T-helper 17 cell (primary cell): Measurements from ENCODE around the gene VPREB3. TPM values are rescaled to one million over a fixed set of nuclear protein-coding genes. Genes with fewer than 3 reads are reported as not detected.
A peak's percentile ranks its signal among the peaks of the same experiment; 100 is the strongest.

Experiments used
- ATAC-seq: fragments of 150-1000 bp; cut with Tn5 transposase; 2 replicates; pipeline ENCODE4 v1.10.0; 2021; ENCODE audit warnings: mild to moderate bottlenecking, moderate library complexity
- DNase-seq, 3 donors: peaks; one replicate each; pipeline versions ENCODE4 v3.0.0 to v3.0.0-alpha.2; 2020 to 2021
- H3K9me3 ChIP-seq: one replicate; pipeline ENCODE4 v1.7.0; 2013; ENCODE audit warnings: low read length, mild to moderate bottlenecking; ENCODE audit not compliant: control insufficient read depth, poor library complexity, severe bottlenecking
- H3K27ac Mint-ChIP-seq: one replicate; pipeline ENCODE4 v1.8.0; 2022; ENCODE audit warnings: mild to moderate bottlenecking, moderate library complexity, mixed read lengths
- H3K27me3 Mint-ChIP-seq: one replicate; pipeline ENCODE4 v1.8.0; 2022; ENCODE audit warnings: mixed read lengths
- H3K36me3 Mint-ChIP-seq: one replicate; pipeline ENCODE4 v1.8.0; 2022; ENCODE audit warnings: low read depth, mixed read lengths
- H3K4me1 Mint-ChIP-seq: one replicate; pipeline ENCODE4 v1.8.0; 2022; ENCODE audit warnings: mild to moderate bottlenecking, mixed read lengths
- H3K4me3 Mint-ChIP-seq: one replicate; pipeline ENCODE4 v1.8.0; 2022; ENCODE audit warnings: mild to moderate bottlenecking, moderate library complexity, mixed read lengths
- total RNA-seq, 4 donors: library from RNA in 2 of 4; stranded (reverse) in 2 of 4; gene quantifications; one replicate each; pipeline ENCODE4 v1.2.3 and lab custom pipeline; 2022 to 2026

Gene VPREB3
- total RNA-seq, 2 donors from 2014 or later: 4.4 TPM; not detected in 1

DNA sequence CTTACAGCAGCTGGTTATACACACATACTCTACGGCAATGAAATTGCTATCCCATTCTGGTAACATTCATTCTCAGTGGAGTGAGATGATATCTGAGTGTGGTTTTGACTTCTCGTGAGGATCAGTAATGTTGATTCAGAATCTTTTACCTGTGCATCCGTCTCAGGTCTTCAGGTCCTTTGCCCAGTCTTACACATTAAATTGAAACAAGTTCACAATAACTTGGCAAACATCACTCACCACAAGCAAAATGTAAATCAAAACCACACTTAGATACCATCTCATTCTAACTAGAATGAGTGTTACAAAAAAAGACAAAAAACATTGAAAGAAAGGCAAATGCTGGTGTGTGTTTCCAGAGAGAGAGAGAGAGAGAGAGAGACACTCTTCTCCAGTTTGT, 49.4 kb downstream of the VPREB3 start:
- no peaks in the 10 kb centered on the region for H3K9me3 ChIP-seq
- peak overlapping the region; percentile 87 for H3K27ac Mint-ChIP-seq
- DNase-seq (no peak), ATAC-seq (peak; percentile 74)
- H3K4me1 Mint-ChIP-seq: peaks cover 61% of the 10 kb centered on the region
- H3K4me3 Mint-ChIP-seq: peak overlapping the region; percentile 72
- H3K36me3 Mint-ChIP-seq: peaks cover 40% of the 10 kb centered on the region
- no peaks in the 10 kb centered on the region for H3K27me3 Mint-ChIP-seq

DNA sequence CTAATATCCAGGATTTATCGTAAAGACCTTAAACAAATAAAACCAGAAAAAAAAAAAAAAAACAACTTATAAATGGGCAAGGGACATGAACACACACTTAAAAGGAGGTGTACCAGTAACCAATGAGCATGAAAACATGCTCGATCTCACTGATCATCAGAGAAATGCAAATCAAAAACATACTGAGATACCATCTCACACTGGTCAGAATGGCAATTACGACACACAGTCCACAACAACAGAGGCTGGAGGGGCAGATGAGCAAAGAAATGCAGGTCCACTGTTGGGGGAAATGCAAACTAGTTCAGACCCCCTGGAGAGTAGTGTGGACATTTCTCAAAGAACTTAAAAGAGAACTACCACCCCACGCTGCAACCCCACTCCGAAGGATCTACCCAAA, 50.2 kb downstream of the VPREB3 start:
- Mint-ChIP-seq H3K4me1 (peaks cover 59% of the 10 kb centered on the region), H3K36me3 (peaks cover 39% of the 10 kb centered on the region), H3K27me3 (no peaks in the 10 kb centered on the region), H3K27ac (peak overlapping the region; percentile 87), H3K4me3 (peak overlapping the region; percentile 67)
- H3K9me3 ChIP-seq: no peaks in the 10 kb centered on the region
- no peak for ATAC-seq
- no peak for DNase-seq

Other genes with a start within 250 kb of the VPREB3 start
- not detected for gene IGLL1, start 174.1 kb downstream of the VPREB3 start, total RNA-seq
- gene DRICH1, start 122.1 kb downstream of the VPREB3 start, total RNA-seq: 1 to 10 TPM in 1 of 2 donors, under 1 TPM in 1; 0.42 to 2.5 TPM
- gene RGL4, start 63.4 kb downstream of the VPREB3 start, total RNA-seq: 10 to 100 TPM; 16.0 to 20.2 TPM
- 1 to 10 TPM; 1.8 to 1.9 TPM for gene ZNF70, start 3.3 kb downstream of the VPREB3 start, total RNA-seq
- gene C22orf15, start 8.6 kb upstream of the VPREB3 start, total RNA-seq: under 1 TPM; 0.30 to 0.81 TPM
- gene CHCHD10, start 13.5 kb upstream of the VPREB3 start, total RNA-seq: 10 to 100 TPM; 31.6 to 44.0 TPM
- gene MMP11, start 18.4 kb upstream of the VPREB3 start, total RNA-seq: 1 to 10 TPM in 1 of 2 donors, under 1 TPM in 1; 0.76 to 1.2 TPM
- gene SMARCB1, start 32.5 kb upstream of the VPREB3 start, total RNA-seq: 10 to 100 TPM; 45.0 to 53.6 TPM
- 1 to 10 TPM; 2.7 to 3.6 TPM for gene DERL3, start 84.6 kb upstream of the VPREB3 start, total RNA-seq
- gene SLC2A11, start 103.5 kb upstream of the VPREB3 start, total RNA-seq: 10 to 100 TPM in 1 of 2 donors, 1 to 10 TPM in 1; 9.8 to 11.9 TPM
- 100 to 1,000 TPM; 219 to 223 TPM for gene MIF, start 140.0 kb upstream of the VPREB3 start, total RNA-seq
- gene GSTT2B, start 206.8 kb upstream of the VPREB3 start, total RNA-seq: not detected
- 1 to 10 TPM; 2.4 to 3.5 TPM for gene DDTL, start 212.5 kb upstream of the VPREB3 start, total RNA-seq
- 10 to 100 TPM; 69.4 to 74.2 TPM for gene DDT, start 220.0 kb upstream of the VPREB3 start, total RNA-seq
- gene GSTT2, start 225.7 kb upstream of the VPREB3 start, total RNA-seq: not detected